Measurements from ENCODE around the gene NETO2. TPM values are rescaled to one million over a fixed set of nuclear protein-coding genes. Genes with fewer than 3 reads are reported as not detected.

The NETO2 gene
- total RNA-seq, 1 experiment from 2014 or later = 54.4 TPM

- H3K79me2 ChIP-seq (ENCODE audit: low read depth) = no peaks in the 10 kb centered on the region
- H3K27me3 ChIP-seq (ENCODE audit: insufficient read depth, low read depth) = no peaks in the 10 kb centered on the region
- TF ChIP-seq, protein P1, sequence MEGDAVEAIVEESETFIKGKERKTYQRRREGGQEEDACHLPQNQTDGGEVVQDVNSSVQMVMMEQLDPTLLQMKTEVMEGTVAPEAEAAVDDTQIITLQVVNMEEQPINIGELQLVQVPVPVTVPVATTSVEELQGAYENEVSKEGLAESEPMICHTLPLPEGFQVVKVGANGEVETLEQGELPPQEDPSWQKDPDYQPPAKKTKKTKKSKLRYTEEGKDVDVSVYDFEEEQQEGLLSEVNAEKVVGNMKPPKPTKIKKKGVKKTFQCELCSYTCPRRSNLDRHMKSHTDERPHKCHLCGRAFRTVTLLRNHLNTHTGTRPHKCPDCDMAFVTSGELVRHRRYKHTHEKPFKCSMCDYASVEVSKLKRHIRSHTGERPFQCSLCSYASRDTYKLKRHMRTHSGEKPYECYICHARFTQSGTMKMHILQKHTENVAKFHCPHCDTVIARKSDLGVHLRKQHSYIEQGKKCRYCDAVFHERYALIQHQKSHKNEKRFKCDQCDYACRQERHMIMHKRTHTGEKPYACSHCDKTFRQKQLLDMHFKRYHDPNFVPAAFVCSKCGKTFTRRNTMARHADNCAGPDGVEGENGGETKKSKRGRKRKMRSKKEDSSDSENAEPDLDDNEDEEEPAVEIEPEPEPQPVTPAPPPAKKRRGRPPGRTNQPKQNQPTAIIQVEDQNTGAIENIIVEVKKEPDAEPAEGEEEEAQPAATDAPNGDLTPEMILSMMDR (conservative IDR thresholded peaks at IDR 0.05) = no peak
- no peak for TF ChIP-seq EZH2 (IDR thresholded peaks at IDR 0.05; ENCODE audit: low read depth)
- H3K4me1 ChIP-seq (replicated peaks; ENCODE audit: insufficient read depth) = no peaks in the 10 kb centered on the region
- H3K27ac ChIP-seq = no peak overlapping the region
- no peaks in the 10 kb centered on the region for H4K20me1 ChIP-seq (ENCODE audit: insufficient read depth)
- no peak for DNase-seq
- no peaks in the 10 kb centered on the region for H3K9me2 ChIP-seq (ENCODE audit: insufficient read depth)
- H3K36me3 ChIP-seq (ENCODE audit: low read depth) = no peaks in the 10 kb centered on the region
- intact Hi-C loops (cut with micrococcal nuclease; ENCODE audit: unreplicated experiment) = no loop called here
- no peak overlapping the region for H2AFZ ChIP-seq
- H3K4me3 ChIP-seq = no peak overlapping the region
- H3F3A ChIP-seq (ENCODE audit: insufficient read depth, low read depth) = no peaks in the 10 kb centered on the region
- H3K9me3 ChIP-seq (ENCODE audit: insufficient read depth, low read depth) = no peaks in the 10 kb centered on the region
- no peak overlapping the region for H3K4me2 ChIP-seq
- ChIA-PET CTCF (interaction anchor here (0.6 kb wide), 1 partner anchor 114 kb away, joined by 3 read pairs; no protein-coding TSS in a partner anchor), POLR2A (ENCODE audit: unreplicated experiment) (no interaction called here)
- no TSS peak for BruUV-seq (replicated peaks)
Measured at GRCh38 chr16:47028767-47029377, 114.9 kb downstream of the NETO2 start.

Other genes starting within 250 kb of the NETO2 start
- gene DNAJA2, start 170.3 kb downstream of the NETO2 start, total RNA-seq (2021) = 78.9 and 89.8 TPM in 2 replicates

Data from PC-9 (cell line).